OCI-LY3 (cell line): ENCODE measurements around the gene NT5C.

Experiments used
- H2AFZ ChIP-seq: fragments of 200-600, 300-600 bp; shearing (Covaris generic); 2 replicates; pipeline ENCODE4 v1.6.0; 2014; ENCODE audit warnings: antibody characterized with exemption, low read depth, low read length
- H3K27ac ChIP-seq: fragments of 200-600, 300-600 bp; sonication (generic); 2 replicates; pipeline ENCODE4 v1.5.1; 2014; ENCODE audit warnings: mild to moderate bottlenecking, low read length, moderate library complexity, mixed read lengths
- H3K27me3 ChIP-seq: fragments of 200-600, 300-600 bp; sonication (generic); 2 replicates; pipeline ENCODE4 v1.6.1; 2014; ENCODE audit warnings: low read depth, low read length, mixed read lengths
- H3K36me3 ChIP-seq: fragments of 200-600, 300-600 bp; sonication (generic); replicated peaks from 2 replicates; pipeline ENCODE3; 2014; ENCODE audit warnings: low read depth, low read length, mixed read lengths
- H3K4me1 ChIP-seq: fragments of 300-600, 200-600 bp; sonication (generic); 2 replicates; pipeline ENCODE4 v1.6.1; 2014; ENCODE audit warnings: low read length, mixed read lengths
- H3K4me2 ChIP-seq: fragments of 200-600, 300-600 bp; sonication (generic); 2 replicates; pipeline ENCODE4 v1.6.1; 2014; ENCODE audit warnings: low read length, mixed read lengths
- H3K4me3 ChIP-seq: fragments of 300-600, 200-600 bp; sonication (generic); 2 replicates; pipeline ENCODE4 v1.5.1; 2014; ENCODE audit warnings: antibody characterized with exemption, mild to moderate bottlenecking, low read length, moderate library complexity
- H3K79me2 ChIP-seq: fragments of 300-600, 200-600 bp; shearing (Covaris generic); 2 replicates; pipeline ENCODE4 v1.6.1; 2014; ENCODE audit warnings: mild to moderate bottlenecking, low read length, mixed read lengths
- H3K9ac ChIP-seq: fragments of 300-600, 200-600 bp; shearing (Covaris generic); 2 replicates; pipeline ENCODE4 v1.6.0; 2014; ENCODE audit warnings: mild to moderate bottlenecking, low read length, moderate library complexity
- H3K9me3 ChIP-seq: fragments of 200-600, 300-600 bp; shearing (Covaris generic); 2 replicates; pipeline ENCODE4 v1.6.1; 2014; ENCODE audit warnings: low read length, mixed read lengths; ENCODE audit not compliant: insufficient read depth
- H4K20me1 ChIP-seq: fragments of 200-600, 300-600 bp; sonication (generic); 2 replicates; pipeline ENCODE4 v1.6.1; 2016; ENCODE audit warnings: low read length, mixed read lengths; ENCODE audit not compliant: insufficient read depth
- CTCF ChIP-seq: fragments of 200-600, 300-600 bp; sonication (generic); IDR thresholded peaks from 2 replicates; pipeline ENCODE4 v1.5.1; 2014; ENCODE audit warnings: antibody characterized with exemption, low read length, low read depth
- EZH2phosphoT487 ChIP-seq: fragments of 200-600 bp; shearing (Covaris generic); IDR thresholded peaks from 2 replicates; pipeline ENCODE4 v1.6.1; 2018; ENCODE audit warnings: antibody characterized with exemption, mixed run types, low read depth

The NT5C gene

GRCh38 chr17:75109407-75110233 lies 21.9 kb downstream of the NT5C start, which contains the start of gene ARMC7:
Gene ARMC7, plus strand, starts transcription at chr17:75109969. Its CDS starts 320 bp downstream, at chr17:75110289.
- TF ChIP-seq CTCF = no peak
- TF ChIP-seq EZH2phosphoT487 = no peak
- H3K27me3 ChIP-seq = no peaks in the 10 kb centered on the region
- H3K79me2 ChIP-seq = peaks cover 5% of the 10 kb centered on the region; the same call in 1 of the 2 replicates
- peak within 1 kb of the TSS; percentile 81 for H3K4me3 ChIP-seq
- H3K36me3 ChIP-seq = peaks cover 4% of the 10 kb centered on the region
- no peak within 1 kb of the TSS for H3K27ac ChIP-seq
- H2AFZ ChIP-seq = peak within 1 kb of the TSS; percentile 74
- no peaks in the 10 kb centered on the region for H3K9me3 ChIP-seq
- H3K9ac ChIP-seq = peak within 1 kb of the TSS; percentile 72
- H3K4me2 ChIP-seq = peak within 1 kb of the TSS; percentile 97
- peaks cover 27% of the 10 kb centered on the region for H3K4me1 ChIP-seq
- no peaks in the 10 kb centered on the region for H4K20me1 ChIP-seq

GRCh38 chr17:75109046-75109406 lies 22.5 kb downstream of the NT5C start:
- TF ChIP-seq EZH2phosphoT487 (no peak), CTCF (no peak)

GRCh38 chr17:75108193-75108592 lies 23.3 kb downstream of the NT5C start:
- no peak overlapping the region for H3K4me3 ChIP-seq
- no peak overlapping the region for H3K9ac ChIP-seq
- no peaks in the 10 kb centered on the region for H3K27me3 ChIP-seq
- peaks cover 4% of the 10 kb centered on the region for H3K36me3 ChIP-seq
- H3K4me2 ChIP-seq = no peak overlapping the region
- no peaks in the 10 kb centered on the region for H3K9me3 ChIP-seq
- no peak overlapping the region for H2AFZ ChIP-seq
- peaks cover 17% of the 10 kb centered on the region for H3K4me1 ChIP-seq
- no peak overlapping the region for H3K27ac ChIP-seq
- TF ChIP-seq EZH2phosphoT487 (no peak), CTCF (no peak)
- H3K79me2 ChIP-seq = peaks cover 5% of the 10 kb centered on the region; the same call in 1 of the 2 replicates
- H4K20me1 ChIP-seq = no peaks in the 10 kb centered on the region

More at GRCh38 chr17:75109046-75109406, 22.5 kb downstream of the NT5C start:
- H3K4me2 ChIP-seq = peak overlapping the region; percentile 97
- H3K9me3 ChIP-seq = no peaks in the 10 kb centered on the region
- peaks cover 4% of the 10 kb centered on the region for H3K36me3 ChIP-seq
- peak overlapping the region; percentile 81 for H3K4me3 ChIP-seq
- peaks cover 22% of the 10 kb centered on the region for H3K4me1 ChIP-seq
- H3K27ac ChIP-seq = no peak overlapping the region
- H3K27me3 ChIP-seq = no peaks in the 10 kb centered on the region
- no peaks in the 10 kb centered on the region for H4K20me1 ChIP-seq
- H2AFZ ChIP-seq = peak overlapping the region; percentile 74; the same call in 1 of the 2 replicates
- H3K9ac ChIP-seq = peak overlapping the region; percentile 72
- H3K79me2 ChIP-seq = peaks cover 5% of the 10 kb centered on the region; the same call in 1 of the 2 replicates
